Measurements from ENCODE around the gene GPR39. TPM values are rescaled to one million over a fixed set of nuclear protein-coding genes. Genes with fewer than 3 reads are reported as not detected.

GPR39 gene
- polyA plus RNA-seq, 1 donor from 2014 or later, result 1.1 TPM

- Histone ChIP-seq H3K79me2 (replicated peaks; ENCODE audit: insufficient read depth, low read length) (no peaks in the 10 kb centered on the region), H3K36me3 (ENCODE audit: insufficient read depth, low read length) (no peaks in the 10 kb centered on the region), H3K9ac (ENCODE audit: low read length) (no peak overlapping the region), H2AFZ (ENCODE audit: low read depth, low read length) (no peak overlapping the region), H3K4me3 (ENCODE audit: low read length) (no peak overlapping the region), H3K27me3 (ENCODE audit: insufficient read depth, low read depth, low read length) (peaks cover 7% of the 10 kb centered on the region), H3K4me2 (ENCODE audit: low read length) (no peak overlapping the region), H3K27ac (ENCODE audit: low read length) (no peak overlapping the region), H3K9me3 (ENCODE audit: low read length) (no peaks in the 10 kb centered on the region), H3K9me2 (ENCODE audit: insufficient read depth, low read length) (no peaks in the 10 kb centered on the region), H4K20me1 (ENCODE audit: insufficient read depth) (no peaks in the 10 kb centered on the region), H3F3A (ENCODE audit: insufficient read depth, low read length, poor library complexity, severe bottlenecking) (no peaks in the 10 kb centered on the region)
- TF ChIP-seq, protein P1, sequence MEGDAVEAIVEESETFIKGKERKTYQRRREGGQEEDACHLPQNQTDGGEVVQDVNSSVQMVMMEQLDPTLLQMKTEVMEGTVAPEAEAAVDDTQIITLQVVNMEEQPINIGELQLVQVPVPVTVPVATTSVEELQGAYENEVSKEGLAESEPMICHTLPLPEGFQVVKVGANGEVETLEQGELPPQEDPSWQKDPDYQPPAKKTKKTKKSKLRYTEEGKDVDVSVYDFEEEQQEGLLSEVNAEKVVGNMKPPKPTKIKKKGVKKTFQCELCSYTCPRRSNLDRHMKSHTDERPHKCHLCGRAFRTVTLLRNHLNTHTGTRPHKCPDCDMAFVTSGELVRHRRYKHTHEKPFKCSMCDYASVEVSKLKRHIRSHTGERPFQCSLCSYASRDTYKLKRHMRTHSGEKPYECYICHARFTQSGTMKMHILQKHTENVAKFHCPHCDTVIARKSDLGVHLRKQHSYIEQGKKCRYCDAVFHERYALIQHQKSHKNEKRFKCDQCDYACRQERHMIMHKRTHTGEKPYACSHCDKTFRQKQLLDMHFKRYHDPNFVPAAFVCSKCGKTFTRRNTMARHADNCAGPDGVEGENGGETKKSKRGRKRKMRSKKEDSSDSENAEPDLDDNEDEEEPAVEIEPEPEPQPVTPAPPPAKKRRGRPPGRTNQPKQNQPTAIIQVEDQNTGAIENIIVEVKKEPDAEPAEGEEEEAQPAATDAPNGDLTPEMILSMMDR (IDR thresholded peaks at IDR 0.05; ENCODE audit: poor library complexity, severe bottlenecking), result no peak
- TF ChIP-seq SMC3 (conservative IDR thresholded peaks at IDR 0.05; ENCODE audit: poor library complexity) (no peak), EZH2 (IDR thresholded peaks at IDR 0.05; ENCODE audit: borderline replicate concordance, insufficient read depth, low read length, poor library complexity, severe bottlenecking) (no peak), EP300 (conservative IDR thresholded peaks at IDR 0.05; ENCODE audit: poor library complexity, severe bottlenecking) (no peak)
Measured at GRCh38 chr2:132414081-132414480, 2.5 kb upstream of the GPR39 start.

DNA sequence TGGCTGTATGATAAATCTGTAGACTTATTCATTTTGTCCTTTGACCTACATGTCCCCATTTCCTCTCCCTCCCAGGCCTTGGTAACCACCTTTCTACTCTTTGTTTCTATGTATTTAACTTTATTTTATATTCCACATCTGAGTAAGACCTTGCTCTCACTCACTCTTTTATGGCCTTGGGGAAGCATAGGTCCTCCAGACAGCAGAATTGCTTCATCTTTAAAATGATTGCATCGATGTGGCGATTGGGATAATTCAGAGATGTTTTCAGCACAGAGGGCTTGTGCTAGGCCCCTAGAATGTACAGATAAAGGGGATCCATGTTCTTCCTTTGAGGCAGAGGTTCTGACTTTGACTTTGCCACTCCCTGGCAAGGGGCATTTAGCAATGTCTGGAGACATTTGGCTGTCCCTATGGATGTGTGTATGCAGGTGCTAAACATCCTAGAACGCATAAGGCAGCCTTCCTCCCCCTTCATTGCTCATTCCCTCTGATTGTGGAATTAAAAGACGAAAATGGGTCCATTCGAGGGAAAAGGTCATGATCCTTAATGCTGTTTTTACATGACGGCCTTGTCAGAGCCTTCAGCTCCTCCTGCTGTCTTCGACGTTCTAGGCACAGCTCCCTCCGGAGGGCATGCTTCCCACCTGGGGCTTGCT is 1.2 kb upstream of the GPR39 start:
- H4K20me1 ChIP-seq (ENCODE audit: insufficient read depth), result no peaks in the 10 kb centered on the region
- no peak overlapping the region for H2AFZ ChIP-seq (ENCODE audit: low read depth, low read length)
- TF ChIP-seq SMC3 (conservative IDR thresholded peaks at IDR 0.05; ENCODE audit: poor library complexity) (no peak), TAF1 (IDR thresholded peaks at IDR 0.05; ENCODE audit: low read depth) (no peak), RAD21 (conservative IDR thresholded peaks at IDR 0.05) (no peak), MXI1 (conservative IDR thresholded peaks at IDR 0.05; ENCODE audit: poor library complexity, severe bottlenecking) (no peak), EZH2 (IDR thresholded peaks at IDR 0.05; ENCODE audit: borderline replicate concordance, insufficient read depth, low read length, poor library complexity, severe bottlenecking) (no peak), EP300 (conservative IDR thresholded peaks at IDR 0.05; ENCODE audit: poor library complexity, severe bottlenecking) (no peak), POLR2AphosphoS5 (IDR thresholded peaks at IDR 0.05) (no peak)
- TF ChIP-seq, protein P2, sequence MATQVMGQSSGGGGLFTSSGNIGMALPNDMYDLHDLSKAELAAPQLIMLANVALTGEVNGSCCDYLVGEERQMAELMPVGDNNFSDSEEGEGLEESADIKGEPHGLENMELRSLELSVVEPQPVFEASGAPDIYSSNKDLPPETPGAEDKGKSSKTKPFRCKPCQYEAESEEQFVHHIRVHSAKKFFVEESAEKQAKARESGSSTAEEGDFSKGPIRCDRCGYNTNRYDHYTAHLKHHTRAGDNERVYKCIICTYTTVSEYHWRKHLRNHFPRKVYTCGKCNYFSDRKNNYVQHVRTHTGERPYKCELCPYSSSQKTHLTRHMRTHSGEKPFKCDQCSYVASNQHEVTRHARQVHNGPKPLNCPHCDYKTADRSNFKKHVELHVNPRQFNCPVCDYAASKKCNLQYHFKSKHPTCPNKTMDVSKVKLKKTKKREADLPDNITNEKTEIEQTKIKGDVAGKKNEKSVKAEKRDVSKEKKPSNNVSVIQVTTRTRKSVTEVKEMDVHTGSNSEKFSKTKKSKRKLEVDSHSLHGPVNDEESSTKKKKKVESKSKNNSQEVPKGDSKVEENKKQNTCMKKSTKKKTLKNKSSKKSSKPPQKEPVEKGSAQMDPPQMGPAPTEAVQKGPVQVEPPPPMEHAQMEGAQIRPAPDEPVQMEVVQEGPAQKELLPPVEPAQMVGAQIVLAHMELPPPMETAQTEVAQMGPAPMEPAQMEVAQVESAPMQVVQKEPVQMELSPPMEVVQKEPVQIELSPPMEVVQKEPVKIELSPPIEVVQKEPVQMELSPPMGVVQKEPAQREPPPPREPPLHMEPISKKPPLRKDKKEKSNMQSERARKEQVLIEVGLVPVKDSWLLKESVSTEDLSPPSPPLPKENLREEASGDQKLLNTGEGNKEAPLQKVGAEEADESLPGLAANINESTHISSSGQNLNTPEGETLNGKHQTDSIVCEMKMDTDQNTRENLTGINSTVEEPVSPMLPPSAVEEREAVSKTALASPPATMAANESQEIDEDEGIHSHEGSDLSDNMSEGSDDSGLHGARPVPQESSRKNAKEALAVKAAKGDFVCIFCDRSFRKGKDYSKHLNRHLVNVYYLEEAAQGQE (IDR thresholded peaks at IDR 0.05; ENCODE audit: borderline replicate concordance), result no peak
- H3K9me2 ChIP-seq (ENCODE audit: insufficient read depth, low read length), result no peaks in the 10 kb centered on the region
- H3K36me3 ChIP-seq (ENCODE audit: insufficient read depth, low read length), result no peaks in the 10 kb centered on the region
- H3K9ac ChIP-seq (ENCODE audit: low read length), result peak overlapping the region; percentile 39
- no peak overlapping the region for H3K4me2 ChIP-seq (ENCODE audit: low read length)
- H3K27me3 ChIP-seq (ENCODE audit: insufficient read depth, low read depth, low read length), result peaks cover 7% of the 10 kb centered on the region
- no peaks in the 10 kb centered on the region for H3K9me3 ChIP-seq (ENCODE audit: low read length)
- H3K79me2 ChIP-seq (replicated peaks; ENCODE audit: insufficient read depth, low read length), result no peaks in the 10 kb centered on the region
- H3K27ac ChIP-seq (ENCODE audit: low read length), result no peak overlapping the region
- H3F3A ChIP-seq (ENCODE audit: insufficient read depth, low read length, poor library complexity, severe bottlenecking), result no peaks in the 10 kb centered on the region
- H3K4me3 ChIP-seq (ENCODE audit: low read length), result peak overlapping the region; percentile 61
